ENCODE results near the gene TRIM54. TPM values are rescaled to one million over a fixed set of nuclear protein-coding genes. Genes with fewer than 3 reads are reported as not detected.
"Not testable (repeated sequence)": the region's sequence is repeated elsewhere in the genome, so short reads cannot be mapped to it uniquely, and the experiment has no call there.

Gene TRIM54
- total RNA-seq, 3 donors from 2014 or later, result 0.43 TPM; not detected in 2

DNA sequence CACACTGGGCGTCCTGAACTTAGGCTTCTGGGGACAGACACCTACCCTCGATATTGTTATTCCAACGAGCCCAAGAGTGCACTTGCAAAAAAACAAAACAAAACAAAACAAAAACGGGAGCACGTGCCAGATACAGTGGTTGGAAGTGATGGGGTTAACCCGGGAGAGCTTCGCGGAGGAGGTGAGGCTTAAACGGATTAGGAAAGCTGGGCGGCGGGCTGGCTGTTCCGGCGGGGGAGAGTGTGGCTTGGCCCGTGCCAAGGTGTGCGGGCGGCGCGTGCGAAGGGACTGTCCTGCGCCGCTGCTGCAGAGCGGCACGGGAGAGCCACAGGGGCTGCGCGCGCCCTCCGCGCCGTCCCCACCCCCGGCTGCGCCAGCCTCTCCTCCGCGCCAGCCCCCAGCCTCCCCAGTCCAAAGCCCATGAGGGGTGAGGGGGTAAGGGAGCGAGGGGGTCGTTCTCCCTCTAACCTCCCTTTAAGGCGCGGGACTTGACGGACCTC, 17.9 kb upstream of the TRIM54 start:
- Histone ChIP-seq H3K4me3 (no peak overlapping the region), H3K36me3 (ENCODE audit: low read depth) (no peaks in the 10 kb centered on the region), H3K4me1 (ENCODE audit: low read depth) (peaks cover 33% of the 10 kb centered on the region), H3K9me3 (no peaks in the 10 kb centered on the region)
- no peak for DNase-seq
- ATAC-seq, result peak; percentile 44
- TF ChIP-seq, protein P1, sequence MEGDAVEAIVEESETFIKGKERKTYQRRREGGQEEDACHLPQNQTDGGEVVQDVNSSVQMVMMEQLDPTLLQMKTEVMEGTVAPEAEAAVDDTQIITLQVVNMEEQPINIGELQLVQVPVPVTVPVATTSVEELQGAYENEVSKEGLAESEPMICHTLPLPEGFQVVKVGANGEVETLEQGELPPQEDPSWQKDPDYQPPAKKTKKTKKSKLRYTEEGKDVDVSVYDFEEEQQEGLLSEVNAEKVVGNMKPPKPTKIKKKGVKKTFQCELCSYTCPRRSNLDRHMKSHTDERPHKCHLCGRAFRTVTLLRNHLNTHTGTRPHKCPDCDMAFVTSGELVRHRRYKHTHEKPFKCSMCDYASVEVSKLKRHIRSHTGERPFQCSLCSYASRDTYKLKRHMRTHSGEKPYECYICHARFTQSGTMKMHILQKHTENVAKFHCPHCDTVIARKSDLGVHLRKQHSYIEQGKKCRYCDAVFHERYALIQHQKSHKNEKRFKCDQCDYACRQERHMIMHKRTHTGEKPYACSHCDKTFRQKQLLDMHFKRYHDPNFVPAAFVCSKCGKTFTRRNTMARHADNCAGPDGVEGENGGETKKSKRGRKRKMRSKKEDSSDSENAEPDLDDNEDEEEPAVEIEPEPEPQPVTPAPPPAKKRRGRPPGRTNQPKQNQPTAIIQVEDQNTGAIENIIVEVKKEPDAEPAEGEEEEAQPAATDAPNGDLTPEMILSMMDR (IDR thresholded peaks at IDR 0.05), result no peak
- intact Hi-C loops (cut with DNase I, micrococcal nuclease), result no loop called here

DNA sequence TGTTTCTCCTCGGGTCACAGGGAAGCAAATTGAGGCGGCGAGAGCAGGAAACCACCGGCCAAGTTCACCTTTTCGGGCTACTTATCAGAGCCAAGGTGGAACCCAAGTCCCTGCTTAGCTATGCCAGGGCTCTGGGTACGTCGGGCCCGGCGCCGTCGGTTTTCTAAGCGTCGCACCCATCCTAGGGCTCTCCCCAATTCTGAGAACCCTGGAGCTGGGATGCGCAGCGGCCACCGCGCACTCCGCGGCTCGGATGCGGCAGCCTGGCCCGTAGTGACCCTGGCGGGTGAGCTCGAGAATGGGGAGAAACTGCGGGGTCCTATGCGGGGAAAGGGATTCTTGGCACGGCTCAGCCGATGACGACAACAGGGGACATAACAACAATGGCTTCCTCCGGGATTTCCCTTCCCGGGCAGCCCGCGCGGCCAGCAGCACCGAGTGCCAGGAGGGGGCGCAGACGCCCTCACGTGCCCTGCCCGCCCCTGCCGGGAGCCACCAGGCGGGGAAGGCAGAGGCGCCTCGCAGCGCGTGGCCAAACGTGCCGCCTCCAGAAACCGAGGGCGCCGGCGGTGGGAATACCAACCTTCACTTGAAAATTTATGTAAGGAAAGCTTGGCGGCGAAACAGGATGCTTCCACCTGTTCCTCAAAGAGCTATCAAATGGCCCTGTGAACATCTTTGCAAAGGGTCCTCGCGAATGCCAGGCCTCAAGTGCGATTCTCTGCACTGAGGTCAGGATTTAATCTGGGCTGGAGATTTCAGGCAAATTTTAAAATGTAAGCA, 17.3 kb upstream of the TRIM54 start:
- TF ChIP-seq, protein P1 (IDR thresholded peaks at IDR 0.05), result peak; percentile 28
- ATAC-seq, result peak; percentile 80
- no peak overlapping the region for H3K4me3 ChIP-seq
- peaks cover 33% of the 10 kb centered on the region for H3K4me1 ChIP-seq (ENCODE audit: low read depth)
- no peaks in the 10 kb centered on the region for H3K9me3 ChIP-seq
- peak; percentile 63 to 78 (median 64) for DNase-seq
- intact Hi-C loops (cut with DNase I, micrococcal nuclease), result no loop called here
- no peaks in the 10 kb centered on the region for H3K36me3 ChIP-seq (ENCODE audit: low read depth)

DNA sequence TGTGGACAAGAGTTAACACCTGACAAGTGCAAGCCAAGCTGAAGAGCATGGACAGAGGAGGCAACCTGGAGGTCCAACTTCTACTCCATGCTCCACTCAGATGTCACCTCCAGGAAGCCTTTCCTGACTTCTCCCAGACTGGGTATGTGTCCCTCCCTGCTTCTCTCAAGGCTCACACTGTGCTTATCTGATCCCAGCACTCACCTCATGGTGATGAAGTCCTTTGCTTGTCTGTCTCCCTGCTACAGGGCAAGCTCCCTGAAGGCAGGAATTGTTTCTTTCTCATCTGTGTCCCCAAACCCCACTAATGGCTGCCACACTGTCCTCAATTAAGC, 16.7 kb upstream of the TRIM54 start:
- H3K4me3 ChIP-seq, result no peak overlapping the region
- DNase-seq (no peak), ATAC-seq (no peak)
- no peaks in the 10 kb centered on the region for H3K9me3 ChIP-seq
- H3K36me3 ChIP-seq (ENCODE audit: low read depth), result no peaks in the 10 kb centered on the region
- intact Hi-C loops (cut with DNase I, micrococcal nuclease), result no loop called here
- peaks cover 33% of the 10 kb centered on the region for H3K4me1 ChIP-seq (ENCODE audit: low read depth)
- TF ChIP-seq, protein P1 (IDR thresholded peaks at IDR 0.05), result no peak

DNA sequence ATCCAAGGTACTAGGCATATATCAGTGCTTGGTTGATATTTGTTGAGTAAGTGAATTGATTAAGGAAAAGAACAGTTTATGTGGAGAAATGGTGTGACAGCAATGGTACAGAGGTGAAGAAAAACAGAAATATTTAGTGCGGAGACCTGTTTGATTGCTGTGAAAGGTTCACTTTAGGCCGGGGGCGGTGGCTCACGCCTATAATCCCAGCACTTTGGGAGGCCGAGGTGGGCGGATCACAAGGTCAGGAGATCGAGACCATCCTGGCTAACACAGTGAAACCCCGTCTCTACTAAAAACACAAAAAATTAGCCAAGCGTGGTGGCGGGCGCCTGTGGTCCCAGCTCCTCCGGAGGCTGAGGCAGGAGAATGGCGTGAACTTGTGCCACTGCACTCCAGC, 13.9 kb upstream of the TRIM54 start:
- H3K4me3 ChIP-seq; DNase-seq; intact Hi-C loops (cut with DNase I, micrococcal nuclease); H3K36me3 ChIP-seq (ENCODE audit: low read depth); ATAC-seq; H3K9me3 ChIP-seq: not testable (repeated sequence)
- peaks cover 18% of the 10 kb centered on the region for H3K4me1 ChIP-seq (ENCODE audit: low read depth)

DNA sequence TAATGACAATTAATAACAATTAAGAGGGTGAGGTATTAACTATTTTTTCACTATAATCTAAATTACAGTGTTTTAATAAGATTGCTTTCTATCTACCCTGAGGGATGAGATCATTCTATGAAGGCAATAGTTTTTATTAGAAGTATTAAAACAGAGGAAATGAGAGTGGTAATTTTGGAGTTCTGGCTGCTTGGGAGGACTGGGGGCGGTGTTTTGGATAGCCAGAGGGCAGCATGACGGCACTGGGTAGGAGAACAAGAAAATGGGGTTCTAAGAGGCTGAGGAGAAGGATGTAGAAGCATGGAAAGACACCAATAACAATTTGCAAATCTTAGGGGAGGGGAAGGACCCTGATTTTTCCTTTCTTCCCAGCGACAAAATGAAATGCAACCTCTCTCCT, 12.1 kb upstream of the TRIM54 start:
- Histone ChIP-seq H3K4me3 (no peak overlapping the region), H3K36me3 (ENCODE audit: low read depth) (no peaks in the 10 kb centered on the region), H3K9me3 (no peaks in the 10 kb centered on the region), H3K4me1 (ENCODE audit: low read depth) (peaks cover 2% of the 10 kb centered on the region)
- intact Hi-C loops (cut with DNase I, micrococcal nuclease), result loop anchor here in 1 of 2 donors (10.0 kb wide), 1 partner anchor 305 kb away; no protein-coding TSS in a partner anchor
- no peak for DNase-seq
- TF ChIP-seq, protein P1 (IDR thresholded peaks at IDR 0.05), result no peak
- ATAC-seq, result no peak

DNA sequence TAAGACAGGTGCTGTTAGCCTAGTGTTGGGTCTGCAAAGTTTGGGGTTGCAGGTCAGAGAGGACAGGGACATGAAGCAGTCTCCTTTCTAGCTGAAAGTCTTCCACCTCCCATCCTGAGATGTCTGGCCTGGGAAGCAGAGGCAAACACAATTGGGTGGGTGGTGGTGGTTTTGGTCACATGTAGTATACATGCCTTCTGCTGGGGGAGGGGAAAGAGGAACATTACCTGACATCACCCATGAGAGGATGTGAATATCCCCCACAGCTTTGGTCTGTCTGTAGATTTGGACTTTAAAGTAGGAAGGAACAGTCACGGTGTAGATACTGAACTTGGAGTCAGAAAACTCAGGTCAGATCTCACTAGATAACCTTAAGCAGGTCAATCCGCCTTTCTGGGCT, 11.6 kb upstream of the TRIM54 start:
- ATAC-seq, result no peak
- Histone ChIP-seq H3K9me3 (no peaks in the 10 kb centered on the region), H3K4me3 (no peak overlapping the region), H3K36me3 (ENCODE audit: low read depth) (no peaks in the 10 kb centered on the region), H3K4me1 (ENCODE audit: low read depth) (no peaks in the 10 kb centered on the region)
- intact Hi-C loops (cut with DNase I, micrococcal nuclease), result loop anchor here in 1 of 2 donors (10.0 kb wide), 1 partner anchor 306 kb away; no protein-coding TSS in a partner anchor
- TF ChIP-seq, protein P1 (IDR thresholded peaks at IDR 0.05), result no peak
- no peak for DNase-seq
